ENCODE measurements around the gene TPD52L1. TPM values are rescaled to one million over a fixed set of nuclear protein-coding genes. Genes with fewer than 3 reads are reported as not detected.

Gene TPD52L1
- total and polyA plus RNA-seq, 10 of the 15 experiments (the other 5 are each of a cell fraction or from before 2014, with no cell fraction given): 0.03 to 2.6 (median 0.16) TPM; not detected in 3

DNA sequence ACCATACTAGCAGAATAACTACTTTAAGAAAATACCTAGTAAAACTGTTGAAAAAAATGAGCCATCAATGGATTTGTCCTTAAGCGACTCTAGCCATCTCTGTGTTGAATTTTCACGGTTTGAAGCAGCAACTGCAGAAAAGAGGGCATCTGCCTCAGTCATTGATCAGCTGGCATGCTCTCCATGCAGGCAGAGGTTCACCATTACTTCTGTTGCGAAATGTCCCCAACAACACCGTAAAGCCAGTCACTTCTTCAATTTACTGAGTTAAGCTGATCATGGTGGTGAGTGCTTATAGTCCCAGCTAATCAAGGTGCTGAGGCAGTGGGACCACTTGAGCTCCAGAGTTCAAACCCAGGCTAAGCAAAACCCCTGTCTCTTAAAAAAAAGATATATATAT, 11.1 kb downstream of the TPD52L1 start (continued):
- TF ChIP-seq ZNF384 (IDR thresholded peaks at IDR 0.05; ENCODE audit: borderline replicate concordance, low read depth, low read length) (no peak), CEBPB (IDR thresholded peaks at IDR 0.05; ENCODE audit: borderline replicate concordance in 1 of 2, low read depth in 2 of 2, low read length in 2 of 2) (no peak), PAX5 (IDR thresholded peaks at IDR 0.05; ENCODE audit: borderline replicate concordance, low read depth, low read length) (no peak), ZBTB4 (CRISPR knock-in tag; IDR thresholded peaks at IDR 0.05) (no peak)

DNA sequence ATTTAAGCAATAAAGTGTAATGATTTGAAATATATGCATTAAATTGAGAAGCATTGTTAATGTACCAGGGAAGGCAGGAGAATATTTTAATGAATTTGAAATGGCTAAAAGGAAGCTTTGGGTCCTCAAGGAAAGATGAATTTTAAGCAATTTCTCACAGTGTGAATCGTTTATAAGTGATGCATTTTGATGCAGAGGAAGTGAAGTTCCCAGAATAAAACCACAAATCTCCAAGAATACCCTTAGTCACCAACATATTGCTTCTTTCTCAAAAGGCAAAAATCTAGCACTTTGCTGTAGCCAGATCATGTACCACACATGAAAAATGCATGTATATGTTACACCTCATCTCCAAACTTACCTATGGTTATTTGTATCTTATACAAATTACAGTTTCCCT, 11.7 kb downstream of the TPD52L1 start:
- no peak overlapping the region for H3K9ac ChIP-seq (ENCODE audit: control insufficient read depth, insufficient read depth, low read length)
- 0% methylated on average over 1 of the region's 1 CpG for WGBS (ENCODE audit: insufficient coverage, insufficient replicate concordance, low lambda C conversion rate, missing lambda C conversion rate)
- RAD21 ChIA-PET (ENCODE audit: unreplicated experiment): no interaction called here
- SMC1A ChIA-PET (ENCODE audit: uncharacterized antibody, unreplicated experiment): interaction anchor here (1.0 kb wide), 1 partner anchor 10 kb away, joined by 3 read pairs; no protein-coding TSS in a partner anchor
- no peaks in the 10 kb centered on the region; a peak in 1 of 4 replicates for H3K27me3 ChIP-seq (replicated peaks in 1 of 2; ENCODE audit: control insufficient read depth in 2 of 2, insufficient read depth in 2 of 2, low read length in 1 of 2)
- in situ Hi-C loops (cut with MboI) (loop anchor here (25.0 kb wide), 1 partner anchor 597 kb away; no protein-coding TSS in a partner anchor), intact Hi-C loops (cut with micrococcal nuclease; ENCODE audit: unreplicated experiment) (no loop called here)
- DNase-seq (ENCODE audit: low read depth, low spot score) (no peak), ATAC-seq (no peak), FAIRE-seq (no peak)
- H3K27ac ChIP-seq (ENCODE audit: control insufficient read depth, insufficient read depth): no peak overlapping the region
- H3K4me2 ChIP-seq (ENCODE audit: control insufficient read depth, insufficient read depth): no peak overlapping the region
- H3K9me3 ChIP-seq (replicated peaks; ENCODE audit: control insufficient read depth, insufficient read depth, low read length): no peaks in the 10 kb centered on the region
- CTCF ChIA-PET: interaction anchor here (1.7 kb wide), 1 partner anchor 28 kb away, joined by 6 read pairs; no protein-coding TSS in a partner anchor
- no peaks in the 10 kb centered on the region for H3K4me1 ChIP-seq (ENCODE audit: control insufficient read depth, insufficient read depth, low read length)
- no peak overlapping the region for H2AFZ ChIP-seq (ENCODE audit: control insufficient read depth, low read depth, low read length)
- no peaks in the 10 kb centered on the region for H3K36me3 ChIP-seq (ENCODE audit: control insufficient read depth in 2 of 2, insufficient read depth in 2 of 2, low read length in 1 of 2)
- POLR2A ChIA-PET: no interaction called here
- H3K4me3 ChIP-seq: no peak overlapping the region
- TF ChIP-seq, protein P1, sequence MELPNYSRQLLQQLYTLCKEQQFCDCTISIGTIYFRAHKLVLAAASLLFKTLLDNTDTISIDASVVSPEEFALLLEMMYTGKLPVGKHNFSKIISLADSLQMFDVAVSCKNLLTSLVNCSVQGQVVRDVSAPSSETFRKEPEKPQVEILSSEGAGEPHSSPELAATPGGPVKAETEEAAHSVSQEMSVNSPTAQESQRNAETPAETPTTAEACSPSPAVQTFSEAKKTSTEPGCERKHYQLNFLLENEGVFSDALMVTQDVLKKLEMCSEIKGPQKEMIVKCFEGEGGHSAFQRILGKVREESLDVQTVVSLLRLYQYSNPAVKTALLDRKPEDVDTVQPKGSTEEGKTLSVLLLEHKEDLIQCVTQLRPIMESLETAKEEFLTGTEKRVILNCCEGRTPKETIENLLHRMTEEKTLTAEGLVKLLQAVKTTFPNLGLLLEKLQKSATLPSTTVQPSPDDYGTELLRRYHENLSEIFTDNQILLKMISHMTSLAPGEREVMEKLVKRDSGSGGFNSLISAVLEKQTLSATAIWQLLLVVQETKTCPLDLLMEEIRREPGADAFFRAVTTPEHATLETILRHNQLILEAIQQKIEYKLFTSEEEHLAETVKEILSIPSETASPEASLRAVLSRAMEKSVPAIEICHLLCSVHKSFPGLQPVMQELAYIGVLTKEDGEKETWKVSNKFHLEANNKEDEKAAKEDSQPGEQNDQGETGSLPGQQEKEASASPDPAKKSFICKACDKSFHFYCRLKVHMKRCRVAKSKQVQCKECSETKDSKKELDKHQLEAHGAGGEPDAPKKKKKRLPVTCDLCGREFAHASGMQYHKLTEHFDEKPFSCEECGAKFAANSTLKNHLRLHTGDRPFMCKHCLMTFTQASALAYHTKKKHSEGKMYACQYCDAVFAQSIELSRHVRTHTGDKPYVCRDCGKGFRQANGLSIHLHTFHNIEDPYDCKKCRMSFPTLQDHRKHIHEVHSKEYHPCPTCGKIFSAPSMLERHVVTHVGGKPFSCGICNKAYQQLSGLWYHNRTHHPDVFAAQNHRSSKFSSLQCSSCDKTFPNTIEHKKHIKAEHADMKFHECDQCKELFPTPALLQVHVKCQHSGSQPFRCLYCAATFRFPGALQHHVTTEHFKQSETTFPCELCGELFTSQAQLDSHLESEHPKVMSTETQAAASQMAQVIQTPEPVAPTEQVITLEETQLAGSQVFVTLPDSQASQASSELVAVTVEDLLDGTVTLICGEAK (IDR thresholded peaks at IDR 0.05; ENCODE audit: borderline replicate concordance): no peak
- TF ChIP-seq KLF5 (IDR thresholded peaks at IDR 0.05; ENCODE audit: partially characterized antibody) (no peak), CHD1 (IDR thresholded peaks at IDR 0.05; ENCODE audit: low read depth, low read length) (no peak), USF1 (IDR thresholded peaks at IDR 0.05; ENCODE audit: borderline replicate concordance, extremely low read length, insufficient read depth, low read depth, low read length) (no peak), JUNB (IDR thresholded peaks at IDR 0.05) (no peak), RAD21 (IDR thresholded peaks at IDR 0.05; ENCODE audit: insufficient read depth, low read depth, low read length) (no peak), EZH2 (IDR thresholded peaks at IDR 0.05; ENCODE audit: borderline replicate concordance, control insufficient read depth, low read depth, low read length) (no peak), CBX3 (IDR thresholded peaks at IDR 0.05; ENCODE audit: borderline replicate concordance, low read depth) (no peak), CHD2 (IDR thresholded peaks at IDR 0.05; ENCODE audit: borderline replicate concordance, low read depth, low read length) (no peak), ASH2L (IDR thresholded peaks at IDR 0.05; ENCODE audit: borderline replicate concordance, low read depth) (no peak), NFIC (IDR thresholded peaks at IDR 0.05; ENCODE audit: low read depth, low read length) (no peak)
- BruUV-seq (replicated peaks): no TSS peak
- no peaks in the 10 kb centered on the region for H3K79me2 ChIP-seq (ENCODE audit: control insufficient read depth, insufficient read depth, low read length)
- H4K20me1 ChIP-seq (ENCODE audit: control insufficient read depth, insufficient read depth): no peaks in the 10 kb centered on the region

Measured in GM12878 (cell line).